ENCODE data around the gene CCSER2.

DNA sequence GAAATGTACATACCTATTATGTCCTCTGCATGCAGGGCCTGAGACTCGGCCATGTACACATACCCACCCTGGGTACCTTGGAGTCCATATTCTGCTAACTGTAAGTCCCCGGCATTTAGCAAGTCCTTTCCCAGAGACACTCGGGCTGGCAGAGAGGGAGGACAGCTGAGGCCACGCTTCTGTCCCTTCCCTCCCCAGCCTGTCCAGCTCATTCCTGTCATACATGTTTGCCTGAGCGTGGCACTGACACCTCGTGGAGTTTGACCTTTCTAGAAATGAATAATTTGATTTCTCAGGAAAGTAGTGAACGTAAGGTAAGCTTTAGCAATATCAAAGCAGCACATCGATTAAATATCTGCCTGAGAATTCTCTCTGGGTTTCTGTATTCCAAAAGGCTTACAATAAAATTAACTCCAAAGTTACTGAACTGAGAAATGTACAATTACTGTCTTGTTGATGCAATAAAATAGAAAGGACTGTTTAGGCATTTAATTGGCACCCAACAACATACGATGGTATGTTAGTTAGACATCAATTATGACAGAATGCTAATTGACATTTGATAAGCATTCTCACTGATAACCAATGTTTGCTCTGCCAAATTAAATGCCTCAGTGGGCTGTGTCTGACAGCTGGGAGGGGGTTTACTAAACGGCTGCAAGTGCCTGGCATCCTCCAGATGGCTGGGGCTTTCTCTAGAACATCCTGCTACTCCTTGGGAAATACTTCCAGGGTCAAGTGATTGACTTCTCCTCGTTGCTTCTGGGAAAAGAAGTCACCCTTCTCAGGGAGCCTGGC, 221.2 kb downstream of the CCSER2 start:
- TF ChIP-seq EP300 (IDR thresholded peaks at IDR 0.05) (no peak), POLR2A (IDR thresholded peaks at IDR 0.05) (no peak)
- TF ChIP-seq, protein P1, sequence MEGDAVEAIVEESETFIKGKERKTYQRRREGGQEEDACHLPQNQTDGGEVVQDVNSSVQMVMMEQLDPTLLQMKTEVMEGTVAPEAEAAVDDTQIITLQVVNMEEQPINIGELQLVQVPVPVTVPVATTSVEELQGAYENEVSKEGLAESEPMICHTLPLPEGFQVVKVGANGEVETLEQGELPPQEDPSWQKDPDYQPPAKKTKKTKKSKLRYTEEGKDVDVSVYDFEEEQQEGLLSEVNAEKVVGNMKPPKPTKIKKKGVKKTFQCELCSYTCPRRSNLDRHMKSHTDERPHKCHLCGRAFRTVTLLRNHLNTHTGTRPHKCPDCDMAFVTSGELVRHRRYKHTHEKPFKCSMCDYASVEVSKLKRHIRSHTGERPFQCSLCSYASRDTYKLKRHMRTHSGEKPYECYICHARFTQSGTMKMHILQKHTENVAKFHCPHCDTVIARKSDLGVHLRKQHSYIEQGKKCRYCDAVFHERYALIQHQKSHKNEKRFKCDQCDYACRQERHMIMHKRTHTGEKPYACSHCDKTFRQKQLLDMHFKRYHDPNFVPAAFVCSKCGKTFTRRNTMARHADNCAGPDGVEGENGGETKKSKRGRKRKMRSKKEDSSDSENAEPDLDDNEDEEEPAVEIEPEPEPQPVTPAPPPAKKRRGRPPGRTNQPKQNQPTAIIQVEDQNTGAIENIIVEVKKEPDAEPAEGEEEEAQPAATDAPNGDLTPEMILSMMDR (IDR thresholded peaks at IDR 0.05): no peak

Data from tibial nerve (tissue), 4 donors.